Suprapubic skin (tissue), 4 donors: Measurements from ENCODE around the gene WDR37.

ENCODE experiments used
- POLR2A ChIP-seq, 2 donors: fragments of 450-650 bp; IDR thresholded peaks; one replicate each; pipeline ENCODE4 v1.6.1; 2017; ENCODE audit warnings: antibody characterized with exemption in 2 of 2, mild to moderate bottlenecking in 2 of 2, moderate library complexity in 2 of 2
- POLR2AphosphoS5 ChIP-seq, 3 donors: sonication (generic); formaldehyde crosslinking; IDR thresholded peaks; one replicate each; pipeline ENCODE4 v1.6.1; 2017; ENCODE audit warnings: antibody characterized with exemption in 3 of 3
- TF ChIP-seq, protein P1 (sequence below), 2 donors: fragments of 200-600 bp in 1 of 2; fragments of 450-650 bp in 1 of 2; sonication (generic) in 1 of 2; IDR thresholded peaks; one replicate each; pipeline ENCODE4 v1.5.1; 2016 to 2019; ENCODE audit warnings: antibody characterized with exemption in 2 of 2, mild to moderate bottlenecking in 1 of 2, moderate library complexity in 1 of 2

DNA sequence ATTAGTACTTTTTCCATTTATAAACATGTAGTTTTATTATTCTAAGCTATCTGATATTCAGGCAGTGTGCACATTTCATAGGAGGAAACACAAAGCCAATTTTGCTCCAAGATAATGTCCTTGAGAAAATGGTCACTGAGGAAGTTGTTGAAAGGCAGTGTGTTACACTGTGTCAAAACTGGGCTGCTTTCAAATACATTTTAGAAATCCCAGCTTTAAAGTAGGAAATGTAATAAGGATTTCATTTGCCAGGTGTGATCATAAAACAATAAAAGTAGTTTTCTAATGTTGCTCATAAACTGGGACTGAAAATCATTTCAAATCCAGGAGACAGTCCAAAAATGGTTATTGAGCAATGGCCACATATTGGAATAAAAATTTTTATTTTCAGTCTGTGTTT, 80.1 kb downstream of the WDR37 start:
- TF ChIP-seq POLR2A (IDR thresholded peaks at IDR 0.05) (no peak), POLR2AphosphoS5 (IDR thresholded peaks at IDR 0.05) (no peak)
- TF ChIP-seq, protein P1, sequence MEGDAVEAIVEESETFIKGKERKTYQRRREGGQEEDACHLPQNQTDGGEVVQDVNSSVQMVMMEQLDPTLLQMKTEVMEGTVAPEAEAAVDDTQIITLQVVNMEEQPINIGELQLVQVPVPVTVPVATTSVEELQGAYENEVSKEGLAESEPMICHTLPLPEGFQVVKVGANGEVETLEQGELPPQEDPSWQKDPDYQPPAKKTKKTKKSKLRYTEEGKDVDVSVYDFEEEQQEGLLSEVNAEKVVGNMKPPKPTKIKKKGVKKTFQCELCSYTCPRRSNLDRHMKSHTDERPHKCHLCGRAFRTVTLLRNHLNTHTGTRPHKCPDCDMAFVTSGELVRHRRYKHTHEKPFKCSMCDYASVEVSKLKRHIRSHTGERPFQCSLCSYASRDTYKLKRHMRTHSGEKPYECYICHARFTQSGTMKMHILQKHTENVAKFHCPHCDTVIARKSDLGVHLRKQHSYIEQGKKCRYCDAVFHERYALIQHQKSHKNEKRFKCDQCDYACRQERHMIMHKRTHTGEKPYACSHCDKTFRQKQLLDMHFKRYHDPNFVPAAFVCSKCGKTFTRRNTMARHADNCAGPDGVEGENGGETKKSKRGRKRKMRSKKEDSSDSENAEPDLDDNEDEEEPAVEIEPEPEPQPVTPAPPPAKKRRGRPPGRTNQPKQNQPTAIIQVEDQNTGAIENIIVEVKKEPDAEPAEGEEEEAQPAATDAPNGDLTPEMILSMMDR (IDR thresholded peaks at IDR 0.05): no peak
